ENCODE results near the gene DSTN. TPM values are rescaled to one million over a fixed set of nuclear protein-coding genes. Genes with fewer than 3 reads are reported as not detected.

DSTN gene
- total and polyA plus RNA-seq, 9 of the 15 experiments (the other 6 are each of a cell fraction or from before 2014, with no cell fraction given): 25.7 to 88.3 (median 61.0) TPM

DNA sequence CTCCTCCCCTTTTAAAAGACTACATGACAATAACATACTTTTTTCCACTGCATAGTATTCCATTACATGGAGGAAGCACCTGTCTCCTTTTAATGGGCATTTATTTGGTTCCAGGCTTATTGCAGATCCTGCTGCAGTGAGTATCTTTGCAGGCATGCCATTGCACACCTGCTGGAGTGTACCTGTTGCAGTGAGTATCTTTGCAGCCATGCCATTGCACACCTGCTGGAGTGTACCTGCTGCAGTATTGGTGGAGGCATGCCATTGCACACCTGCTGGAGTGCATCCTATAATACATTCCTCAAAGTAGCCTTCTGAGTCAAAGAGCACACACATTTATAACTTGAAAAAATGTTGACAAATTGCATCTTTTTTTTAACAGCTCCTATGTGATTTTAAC is 40.3 kb upstream of the DSTN start (continued):
- TF ChIP-seq PRDM10 (IDR thresholded peaks at IDR 0.05; ENCODE audit: partially characterized antibody) (no peak), SRSF7 (optimal IDR thresholded peaks at IDR 0.05; ENCODE audit: low read depth, low read length) (no peak), MXD1 (CRISPR knock-in tag; IDR thresholded peaks at IDR 0.05; ENCODE audit: borderline replicate concordance, poor library complexity, severe bottlenecking) (no peak), HDAC1 (IDR thresholded peaks at IDR 0.05) (no peak)
- TF ChIP-seq, protein P1, sequence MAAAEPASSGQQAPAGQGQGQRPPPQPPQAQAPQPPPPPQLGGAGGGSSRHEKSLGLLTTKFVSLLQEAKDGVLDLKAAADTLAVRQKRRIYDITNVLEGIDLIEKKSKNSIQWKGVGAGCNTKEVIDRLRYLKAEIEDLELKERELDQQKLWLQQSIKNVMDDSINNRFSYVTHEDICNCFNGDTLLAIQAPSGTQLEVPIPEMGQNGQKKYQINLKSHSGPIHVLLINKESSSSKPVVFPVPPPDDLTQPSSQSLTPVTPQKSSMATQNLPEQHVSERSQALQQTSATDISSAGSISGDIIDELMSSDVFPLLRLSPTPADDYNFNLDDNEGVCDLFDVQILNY (CRISPR knock-in tag; IDR thresholded peaks at IDR 0.05): no peak
